ENCODE results near the gene MSX2.

The MSX2 gene

GRCh38 chr5:174734571-174735497 lies 10.5 kb downstream of the MSX2 start:
- Histone ChIP-seq H3K9ac (ENCODE audit: low read depth, low read length) (peak overlapping the region; percentile 72; the same call in 1 of the 2 replicates), H3K9me3 (ENCODE audit: control insufficient read depth, insufficient read depth, low read length) (no peaks in the 10 kb centered on the region), H3K4me1 (ENCODE audit: insufficient read depth, low read length) (peaks cover 27% of the 10 kb centered on the region), H3K36me3 (ENCODE audit: insufficient read depth, low read length) (no peaks in the 10 kb centered on the region)

GRCh38 chr5:174735498-174736330 lies 11.3 kb downstream of the MSX2 start:
- Histone ChIP-seq H3K9me3 (ENCODE audit: control insufficient read depth, insufficient read depth, low read length) (no peaks in the 10 kb centered on the region), H3K9ac (ENCODE audit: low read depth, low read length) (peak overlapping the region; percentile 72; the same call in 1 of the 2 replicates), H3K4me1 (ENCODE audit: insufficient read depth, low read length) (peaks cover 27% of the 10 kb centered on the region), H3K36me3 (ENCODE audit: insufficient read depth, low read length) (no peaks in the 10 kb centered on the region)

GRCh38 chr5:174736331-174736721 lies 11.9 kb downstream of the MSX2 start:
- H3K36me3 ChIP-seq (ENCODE audit: insufficient read depth, low read length), result no peaks in the 10 kb centered on the region
- H3K9ac ChIP-seq (ENCODE audit: low read depth, low read length), result peak overlapping the region; percentile 72; the same call in 1 of the 2 replicates
- H3K4me1 ChIP-seq (ENCODE audit: insufficient read depth, low read length), result peaks cover 22% of the 10 kb centered on the region
- H3K9me3 ChIP-seq (ENCODE audit: control insufficient read depth, insufficient read depth, low read length), result no peaks in the 10 kb centered on the region

GRCh38 chr5:174736777-174737176 lies 12.4 kb downstream of the MSX2 start:
- Histone ChIP-seq H3K36me3 (ENCODE audit: insufficient read depth, low read length) (no peaks in the 10 kb centered on the region), H3K9ac (ENCODE audit: low read depth, low read length) (no peak overlapping the region; the same call in 1 of the 2 replicates), H3K9me3 (ENCODE audit: control insufficient read depth, insufficient read depth, low read length) (no peaks in the 10 kb centered on the region), H3K4me1 (ENCODE audit: insufficient read depth, low read length) (peaks cover 21% of the 10 kb centered on the region)

GRCh38 chr5:174737330-174737729 lies 12.9 kb downstream of the MSX2 start:
- H3K36me3 ChIP-seq (ENCODE audit: insufficient read depth, low read length), result no peaks in the 10 kb centered on the region
- H3K4me1 ChIP-seq (ENCODE audit: insufficient read depth, low read length), result peaks cover 21% of the 10 kb centered on the region
- H3K9ac ChIP-seq (ENCODE audit: low read depth, low read length), result no peak overlapping the region
- no peaks in the 10 kb centered on the region for H3K9me3 ChIP-seq (ENCODE audit: control insufficient read depth, insufficient read depth, low read length)

GRCh38 chr5:174741352-174741751 lies 17.0 kb downstream of the MSX2 start:
- no peaks in the 10 kb centered on the region for H3K36me3 ChIP-seq (ENCODE audit: insufficient read depth, low read length)
- no peaks in the 10 kb centered on the region for H3K9me3 ChIP-seq (ENCODE audit: control insufficient read depth, insufficient read depth, low read length)

GRCh38 chr5:174744896-174745295 lies 20.5 kb downstream of the MSX2 start:
- Histone ChIP-seq H3K9me3 (ENCODE audit: control insufficient read depth, insufficient read depth, low read length) (no peaks in the 10 kb centered on the region), H3K36me3 (ENCODE audit: insufficient read depth, low read length) (no peaks in the 10 kb centered on the region), H3K4me1 (ENCODE audit: insufficient read depth, low read length) (no peaks in the 10 kb centered on the region), H3K9ac (ENCODE audit: low read depth, low read length) (no peak overlapping the region)

More at GRCh38 chr5:174741352-174741751, 17.0 kb downstream of the MSX2 start:
- Histone ChIP-seq H3K9ac (ENCODE audit: low read depth, low read length) (no peak overlapping the region), H3K4me1 (ENCODE audit: insufficient read depth, low read length) (peaks cover 12% of the 10 kb centered on the region; the same call in 1 of the 2 replicates)

GRCh38 chr5:174745590-174746103 lies 21.3 kb downstream of the MSX2 start:
- no peaks in the 10 kb centered on the region for H3K9me3 ChIP-seq (ENCODE audit: control insufficient read depth, insufficient read depth, low read length)
- no peaks in the 10 kb centered on the region for H3K36me3 ChIP-seq (ENCODE audit: insufficient read depth, low read length)

GRCh38 chr5:174750711-174751110 lies 26.3 kb downstream of the MSX2 start:
- no peaks in the 10 kb centered on the region for H3K4me1 ChIP-seq (ENCODE audit: insufficient read depth, low read length)
- H3K9me3 ChIP-seq (ENCODE audit: control insufficient read depth, insufficient read depth, low read length), result no peaks in the 10 kb centered on the region
- peak overlapping the region; percentile 87; the same call in 1 of the 2 replicates for H3K9ac ChIP-seq (ENCODE audit: low read depth, low read length)
- no peaks in the 10 kb centered on the region for H3K36me3 ChIP-seq (ENCODE audit: insufficient read depth, low read length)

More at GRCh38 chr5:174745590-174746103, 21.3 kb downstream of the MSX2 start:
- no peaks in the 10 kb centered on the region for H3K4me1 ChIP-seq (ENCODE audit: insufficient read depth, low read length)
- no peak overlapping the region for H3K9ac ChIP-seq (ENCODE audit: low read depth, low read length)

- no peaks in the 10 kb centered on the region for H3K36me3 ChIP-seq (ENCODE audit: insufficient read depth, low read length)
- no peaks in the 10 kb centered on the region for H3K4me1 ChIP-seq (ENCODE audit: insufficient read depth, low read length)
- H3K9ac ChIP-seq (ENCODE audit: low read depth, low read length), result peak overlapping the region; percentile 87
- H3K9me3 ChIP-seq (ENCODE audit: control insufficient read depth, insufficient read depth, low read length), result no peaks in the 10 kb centered on the region
These were observed 27.0 kb downstream of the MSX2 start for GRCh38 chr5:174751154-174752000.

GRCh38 chr5:174752121-174752520 lies 27.7 kb downstream of the MSX2 start:
- Histone ChIP-seq H3K36me3 (ENCODE audit: insufficient read depth, low read length) (no peaks in the 10 kb centered on the region), H3K9me3 (ENCODE audit: control insufficient read depth, insufficient read depth, low read length) (no peaks in the 10 kb centered on the region), H3K4me1 (ENCODE audit: insufficient read depth, low read length) (no peaks in the 10 kb centered on the region), H3K9ac (ENCODE audit: low read depth, low read length) (peak overlapping the region; percentile 87; the same call in 1 of the 2 replicates)

- H3K36me3 ChIP-seq (ENCODE audit: insufficient read depth, low read length), result no peaks in the 10 kb centered on the region
- no peaks in the 10 kb centered on the region for H3K4me1 ChIP-seq (ENCODE audit: insufficient read depth, low read length)
- no peaks in the 10 kb centered on the region for H3K9me3 ChIP-seq (ENCODE audit: control insufficient read depth, insufficient read depth, low read length)
- H3K9ac ChIP-seq (ENCODE audit: low read depth, low read length), result no peak overlapping the region
These were observed 30.7 kb downstream of the MSX2 start for GRCh38 chr5:174755106-174755505.

GRCh38 chr5:174759091-174759490 lies 34.7 kb downstream of the MSX2 start:
- no peak overlapping the region for H3K9ac ChIP-seq (ENCODE audit: low read depth, low read length)
- H3K36me3 ChIP-seq (ENCODE audit: insufficient read depth, low read length), result no peaks in the 10 kb centered on the region

More at GRCh38 chr5:174759091-174759490, 34.7 kb downstream of the MSX2 start:
- Histone ChIP-seq H3K4me1 (ENCODE audit: insufficient read depth, low read length) (no peaks in the 10 kb centered on the region), H3K9me3 (ENCODE audit: control insufficient read depth, insufficient read depth, low read length) (no peaks in the 10 kb centered on the region)
